ENCODE measurements around the gene EIF2A.

The EIF2A gene

DNA sequence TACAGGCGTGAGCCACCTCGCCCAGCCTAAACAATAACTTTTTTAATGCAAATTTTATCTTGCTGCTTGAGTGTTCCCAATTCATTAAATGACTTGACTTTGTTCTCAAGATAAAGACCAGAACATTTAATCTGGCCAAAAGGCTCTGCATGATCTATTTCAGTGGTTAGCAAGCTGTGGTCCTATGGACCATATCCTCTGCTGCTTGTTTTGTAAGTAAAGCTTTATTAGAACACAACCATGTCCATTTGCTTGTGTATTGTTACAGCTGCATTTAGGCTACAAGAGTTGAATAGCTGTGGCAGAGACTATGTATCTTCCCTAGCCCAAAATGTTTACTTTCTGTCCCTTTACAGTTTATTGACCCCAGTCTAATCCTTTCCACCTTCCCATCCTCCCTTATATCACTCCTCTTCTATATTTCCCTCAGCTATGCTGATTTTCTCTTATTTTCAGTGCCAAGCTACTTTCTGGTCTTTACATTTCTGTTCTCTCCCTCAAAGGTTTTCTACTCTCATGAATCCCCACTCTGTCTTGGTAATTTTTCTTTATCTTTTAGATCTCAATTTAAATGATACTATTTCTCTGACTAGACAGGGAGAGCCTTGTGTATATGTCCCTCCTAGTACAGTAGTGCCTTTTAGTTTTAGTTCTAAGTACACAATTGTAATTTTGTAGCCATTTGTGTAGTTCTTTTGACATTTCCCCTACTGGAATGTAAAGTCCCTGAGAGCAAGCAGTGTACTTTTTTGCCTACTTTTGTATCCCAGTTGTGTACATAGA, 79.8 kb downstream of the EIF2A start:
- no peak for TF ChIP-seq CTCF (conservative IDR thresholded peaks at IDR 0.05)
- TF ChIP-seq ZFX (IDR thresholded peaks at IDR 0.05): no peak
- no peak overlapping the region for H3K27ac ChIP-seq

- TF ChIP-seq ZFX (IDR thresholded peaks at IDR 0.05): no peak
- no peak for TF ChIP-seq CTCF (conservative IDR thresholded peaks at IDR 0.05)
- no peak overlapping the region for H3K27ac ChIP-seq
Measured at GRCh38 chr3:150627557-150627956, 81.0 kb downstream of the EIF2A start.

- TF ChIP-seq CTCF (conservative IDR thresholded peaks at IDR 0.05): no peak
- TF ChIP-seq ZFX (IDR thresholded peaks at IDR 0.05): no peak
- H3K27ac ChIP-seq: no peak overlapping the region
Measured at GRCh38 chr3:150631515-150632221, 85.1 kb downstream of the EIF2A start.

DNA sequence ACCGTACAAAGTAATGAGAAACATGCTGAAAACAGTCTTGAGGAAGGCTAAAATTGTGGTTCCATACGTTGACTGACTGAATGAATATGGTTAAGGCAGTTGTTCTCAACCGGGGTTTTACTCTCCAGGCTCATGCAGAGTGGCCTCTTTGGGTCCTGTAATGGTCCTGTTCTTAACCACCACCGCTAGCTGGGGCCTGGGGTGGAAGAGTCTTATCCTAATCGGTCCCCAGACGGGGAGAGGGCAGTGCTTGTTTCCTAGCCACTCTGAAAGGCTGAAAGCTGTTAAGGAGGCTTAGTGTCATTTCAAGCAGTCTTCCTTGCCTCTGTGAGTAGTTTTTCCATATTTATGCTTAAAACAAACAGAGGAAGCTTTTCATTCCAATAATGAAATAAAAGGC, 88.5 kb downstream of the EIF2A start:
- TF ChIP-seq CTCF (conservative IDR thresholded peaks at IDR 0.05) (no peak), ZFX (IDR thresholded peaks at IDR 0.05) (no peak)
- H3K27ac ChIP-seq: no peak overlapping the region

GRCh38 chr3:150635526-150635925, 88.9 kb downstream of the EIF2A start:
- TF ChIP-seq ZFX (IDR thresholded peaks at IDR 0.05): no peak
- no peak for TF ChIP-seq CTCF (conservative IDR thresholded peaks at IDR 0.05)
- no peak overlapping the region for H3K27ac ChIP-seq

All from C4-2B (cell line).